GM18861 (cell line): ENCODE results near the gene NT5DC3.

Experiments used
- ATAC-seq: cut with Tn5 transposase; IDR thresholded peaks from one replicate; pipeline ENCODE4 v1.9.1; 2021; ENCODE audit not compliant: unreplicated experiment

NT5DC3 gene

DNA sequence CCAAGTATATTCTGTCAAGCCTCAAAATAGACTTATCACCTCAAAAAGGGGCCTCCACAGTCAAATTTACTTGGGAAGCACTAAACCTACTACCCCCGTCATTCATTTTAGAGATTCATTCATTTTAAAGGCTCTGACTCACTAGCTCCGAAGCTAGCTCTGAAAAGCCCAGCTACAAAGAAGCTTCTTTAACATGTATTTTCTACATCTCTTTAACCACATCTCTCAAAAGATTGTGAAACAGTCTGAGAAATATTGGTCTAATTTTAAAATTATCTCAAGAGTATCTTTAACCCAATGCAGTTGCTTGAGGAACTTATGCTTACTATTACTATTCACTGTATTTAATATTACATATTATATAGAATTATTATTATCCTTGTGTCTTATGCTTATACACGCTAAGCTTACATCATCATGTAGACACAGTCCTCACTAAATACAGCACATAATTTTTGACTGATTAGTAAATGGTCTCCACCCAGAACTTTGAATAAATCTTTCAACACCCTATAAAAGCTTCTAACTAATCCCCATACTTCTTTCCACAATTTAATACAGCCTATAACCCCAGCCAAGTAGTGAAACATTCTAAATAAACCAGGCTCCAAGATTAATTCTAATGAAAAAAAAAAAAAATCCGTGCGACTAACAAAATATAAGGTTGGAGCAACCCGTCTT is 7.8 kb downstream of the NT5DC3 start:
- ATAC-seq = no peak

- no peak for ATAC-seq
Observed at GRCh38 chr12:103832048-103832997, 8.7 kb downstream of the NT5DC3 start.

- no peak for ATAC-seq
Observed at GRCh38 chr12:103830730-103831320, 10.2 kb downstream of the NT5DC3 start.

DNA sequence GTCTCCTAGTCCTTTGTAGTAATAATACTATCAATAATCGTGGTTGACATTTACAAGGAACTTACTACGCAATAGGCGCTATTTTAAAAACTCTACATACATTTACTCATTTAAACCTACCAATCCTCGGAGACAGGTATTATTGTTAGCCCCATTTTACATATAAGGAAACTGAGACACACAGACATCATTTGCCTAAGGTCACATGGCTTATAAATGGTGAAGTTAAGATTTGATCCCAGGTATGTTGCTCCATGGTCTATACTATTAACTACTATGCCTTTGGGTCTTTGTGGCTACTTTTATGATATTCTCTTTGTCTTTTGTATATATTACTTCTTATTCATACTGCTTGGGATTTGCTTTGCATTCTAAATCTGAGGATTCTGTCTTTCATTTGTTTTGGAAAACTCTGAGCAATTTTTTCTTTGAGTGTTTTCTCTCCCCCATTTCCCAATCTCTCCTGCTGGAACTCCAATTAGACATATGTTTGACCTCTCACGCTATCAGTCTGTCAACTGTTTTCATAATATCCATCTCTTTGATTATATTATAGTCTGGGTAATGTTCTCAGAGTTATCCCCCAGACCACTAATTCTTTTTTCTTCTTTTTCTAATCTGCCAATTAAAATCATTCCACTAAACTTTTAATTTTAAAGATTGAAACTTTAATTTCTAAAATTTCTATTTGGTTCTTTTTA is 10.9 kb downstream of the NT5DC3 start:
- no peak for ATAC-seq

DNA sequence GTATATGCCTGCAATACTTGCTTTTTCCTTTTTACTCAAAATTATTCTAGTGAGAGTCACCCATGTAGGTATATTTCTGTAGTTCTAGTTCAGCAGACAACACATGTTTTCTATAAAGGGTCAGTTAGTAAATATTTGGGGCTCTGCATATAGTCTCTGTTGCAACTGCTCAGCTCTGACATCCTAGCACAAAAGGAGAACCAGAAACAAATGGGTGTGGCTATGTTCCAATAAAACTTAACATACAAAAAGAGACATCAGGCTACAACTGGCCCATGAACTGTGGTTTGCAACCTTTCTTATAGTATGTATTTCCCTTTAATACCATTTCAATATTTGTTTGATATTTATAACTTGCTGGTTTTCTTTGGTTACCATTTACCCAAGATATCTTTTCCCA is 11.9 kb downstream of the NT5DC3 start:
- ATAC-seq = no peak

DNA sequence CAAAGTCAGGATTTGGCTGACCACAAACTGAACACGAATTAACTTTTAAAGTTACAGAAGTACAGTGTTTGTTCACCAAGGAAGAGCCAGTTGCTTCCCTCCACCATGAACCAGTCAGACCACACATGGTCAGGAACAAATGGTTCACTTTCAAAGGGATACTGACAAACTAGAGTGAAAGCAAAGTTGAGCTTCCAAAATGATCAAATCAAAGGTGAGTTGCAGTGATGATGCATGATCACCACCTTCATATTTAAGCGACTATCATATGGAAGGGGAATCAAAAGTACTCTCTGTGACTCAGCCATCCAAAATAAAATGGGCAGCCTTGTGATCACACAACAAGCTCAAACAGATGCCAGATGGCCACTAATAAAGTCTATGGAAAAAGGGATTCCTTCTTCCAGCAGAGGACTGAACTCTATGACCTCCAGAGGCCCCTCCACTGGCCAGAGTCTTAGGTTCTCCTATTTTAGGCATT is 13.1 kb downstream of the NT5DC3 start:
- no peak for ATAC-seq

- no peak for ATAC-seq
Observed at GRCh38 chr12:103824845-103825244, 16.2 kb downstream of the NT5DC3 start.

DNA sequence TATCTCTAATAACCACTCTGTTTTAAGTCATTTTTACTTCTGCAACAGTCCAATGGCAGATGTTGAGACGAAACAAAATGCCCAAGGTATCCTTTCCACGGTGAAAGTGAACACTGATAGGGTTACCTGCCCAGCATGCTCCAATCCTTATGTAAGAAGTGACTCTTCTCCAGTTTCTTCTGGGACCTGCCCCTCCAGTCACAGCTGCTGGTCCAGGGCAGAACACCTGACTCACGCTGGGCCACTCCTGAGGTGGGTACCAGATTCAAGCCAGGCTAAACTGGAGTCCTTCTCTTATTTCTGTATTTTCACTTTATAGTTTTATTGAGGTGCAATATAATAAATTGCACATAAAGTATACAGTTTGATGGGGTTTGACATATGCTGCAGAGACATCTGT is 16.7 kb downstream of the NT5DC3 start:
- ATAC-seq = no peak

- ATAC-seq = no peak
Observed at GRCh38 chr12:103823871-103824270, 17.2 kb downstream of the NT5DC3 start.

DNA sequence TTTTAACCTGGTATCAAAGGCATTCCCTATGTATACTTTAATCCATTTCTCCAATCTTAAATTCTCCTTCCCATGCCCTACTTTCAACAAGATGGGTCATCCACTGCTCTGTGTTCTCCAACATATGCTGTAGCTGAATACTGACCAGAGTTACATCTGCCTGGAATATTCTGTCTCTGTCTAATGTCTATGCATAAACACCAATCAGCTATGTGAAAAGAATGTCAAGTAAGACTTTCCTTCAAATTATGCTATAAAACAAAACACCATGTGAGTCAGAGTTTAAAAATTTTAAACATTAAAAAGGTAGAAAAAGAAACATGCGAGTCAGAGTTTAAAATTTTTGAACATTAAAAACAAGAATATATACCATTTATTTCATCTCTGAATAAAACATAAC is 19.3 kb downstream of the NT5DC3 start:
- ATAC-seq = no peak

DNA sequence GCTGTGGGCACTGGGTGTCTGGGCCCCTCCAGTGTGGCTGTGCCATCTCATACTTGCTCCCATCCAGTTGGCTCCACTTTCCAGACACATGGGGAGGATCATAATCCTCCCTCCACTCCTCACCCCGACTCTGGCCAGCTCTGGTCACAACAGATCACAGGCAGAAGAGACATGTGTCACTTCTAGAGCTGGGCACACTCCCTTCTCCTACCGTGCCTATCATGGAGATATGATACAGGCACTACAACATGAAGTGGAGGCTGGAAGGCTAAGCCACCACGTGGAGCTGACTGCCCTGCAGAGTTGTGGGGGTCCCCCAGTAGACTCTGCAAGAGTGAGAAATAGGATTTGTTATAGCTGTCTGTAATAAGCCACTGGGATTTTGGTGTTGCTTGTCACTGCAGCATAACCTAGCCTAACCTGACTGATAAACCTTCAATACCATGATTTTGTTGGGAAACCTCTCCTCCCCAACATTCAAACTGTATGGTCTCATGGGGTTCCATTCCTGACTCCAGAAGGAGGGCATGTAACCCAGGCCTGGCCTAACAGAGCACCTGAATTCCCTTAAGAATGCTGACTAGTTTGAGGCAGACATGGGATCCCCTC is 20.0 kb downstream of the NT5DC3 start:
- ATAC-seq = no peak

GRCh38 chr12:103820361-103820760 is 20.7 kb downstream of the NT5DC3 start:
- ATAC-seq = no peak

DNA sequence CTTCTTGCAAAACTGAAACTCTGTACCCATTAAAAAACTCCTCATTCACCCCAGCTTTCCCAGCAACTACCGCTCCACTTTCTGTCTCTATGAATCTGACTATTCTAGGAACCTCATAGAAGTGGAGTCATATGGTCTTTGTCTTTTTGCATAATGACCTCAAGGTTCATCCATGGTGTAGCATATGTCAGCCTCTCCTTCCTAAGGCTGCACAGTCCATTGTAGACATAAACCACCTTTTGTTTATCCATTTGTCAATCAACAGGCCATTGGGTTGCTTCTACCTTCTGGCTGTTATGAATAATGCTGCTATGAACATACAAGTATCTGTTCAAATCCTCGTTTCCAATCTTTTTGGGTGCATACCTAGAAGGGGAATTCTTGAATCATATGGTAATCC is 21.1 kb downstream of the NT5DC3 start:
- ATAC-seq = no peak

- ATAC-seq = no peak
Observed at GRCh38 chr12:103819312-103819711, 21.7 kb downstream of the NT5DC3 start.

DNA sequence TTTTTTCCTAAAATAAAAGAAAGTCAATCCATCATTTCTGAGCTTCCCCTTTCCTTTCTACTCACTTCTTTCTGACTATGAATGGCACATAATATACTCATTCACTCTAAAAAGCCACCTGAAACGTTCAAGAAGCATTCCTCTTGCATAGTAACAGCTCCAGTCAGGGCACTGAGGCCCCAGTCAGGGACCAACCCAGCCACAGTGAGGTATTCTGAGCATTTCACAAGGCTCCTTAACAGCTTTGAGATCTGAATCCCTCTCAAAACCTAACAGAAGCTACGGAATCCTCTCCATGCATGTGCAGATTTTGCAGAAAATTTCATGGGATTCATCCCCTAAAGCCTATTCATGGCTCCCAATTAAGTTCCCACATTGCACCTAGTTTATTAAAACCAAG is 23.2 kb downstream of the NT5DC3 start:
- ATAC-seq = no peak

- ATAC-seq = no peak
Observed at GRCh38 chr12:103816663-103817062, 24.4 kb downstream of the NT5DC3 start.

DNA sequence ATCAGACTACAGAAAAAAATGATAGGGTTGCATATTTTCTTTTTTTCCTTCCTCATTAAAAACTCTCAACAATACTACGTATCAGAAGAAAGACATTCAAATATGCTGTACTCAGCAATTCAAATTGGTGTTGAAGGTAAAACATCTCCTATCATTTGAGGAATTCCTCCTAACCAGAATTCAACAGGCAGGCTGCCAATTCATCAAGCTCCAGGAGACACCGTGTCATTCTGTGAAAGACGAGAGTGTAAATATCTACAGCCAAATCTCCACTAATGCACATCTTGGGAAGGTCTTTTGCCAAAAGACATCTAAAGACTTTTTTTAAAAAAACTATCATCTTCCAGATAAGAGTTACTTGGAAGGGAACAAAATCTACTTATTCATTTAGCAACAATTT is 26.6 kb downstream of the NT5DC3 start:
- ATAC-seq = no peak

GRCh38 chr12:103813949-103814348 is 27.1 kb downstream of the NT5DC3 start:
- no peak for ATAC-seq

GRCh38 chr12:103813426-103813825 is 27.6 kb downstream of the NT5DC3 start:
- ATAC-seq = no peak

DNA sequence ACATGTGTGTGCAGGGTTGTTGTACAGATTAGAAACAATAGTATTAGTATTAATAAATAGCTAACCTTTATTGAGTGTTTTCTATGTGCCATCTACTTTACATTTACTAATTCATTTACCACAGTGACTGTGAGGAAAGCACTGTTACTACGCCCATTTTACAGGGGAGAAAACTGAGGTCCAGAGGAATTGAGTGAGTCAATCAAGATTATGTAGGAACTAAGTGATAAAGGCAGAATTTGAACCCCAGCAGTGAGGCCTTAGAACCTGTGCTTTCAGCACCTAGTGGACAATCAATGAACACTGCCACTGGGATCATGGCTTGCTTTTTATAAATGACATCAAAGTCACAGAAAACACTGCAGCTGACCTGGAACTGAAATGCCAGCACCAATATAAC is 28.2 kb downstream of the NT5DC3 start:
- no peak for ATAC-seq

- no peak for ATAC-seq
Observed at GRCh38 chr12:103811791-103812190, 29.2 kb downstream of the NT5DC3 start.
